Mesodermal cell (in vitro differentiated cells): ENCODE results near the gene NBAS.

ENCODE experiments used
- H3K27ac ChIP-seq: 2 replicates; pipeline ENCODE4 v1.7.0; 2013; ENCODE audit warnings: mild to moderate bottlenecking, low read depth, low read length, moderate library complexity; ENCODE audit not compliant: severe bottlenecking
- H3K36me3 ChIP-seq: 2 replicates; pipeline ENCODE4 v1.7.1; 2013; ENCODE audit warnings: mild to moderate bottlenecking, low read length, moderate library complexity; ENCODE audit not compliant: control insufficient read depth, insufficient read depth
- H3K4me1 ChIP-seq: one replicate; pipeline ENCODE4 v1.7.1; 2013; ENCODE audit warnings: mild to moderate bottlenecking, low read length; ENCODE audit not compliant: insufficient read depth, control insufficient read depth, poor library complexity, severe bottlenecking
- H3K4me3 ChIP-seq: 2 replicates; pipeline ENCODE4 v1.7.0; 2013; ENCODE audit warnings: low read length, control low read depth, mild to moderate bottlenecking; ENCODE audit not compliant: insufficient read depth, poor library complexity, severe bottlenecking; ENCODE audit errors: extremely low read depth
- H3K9me3 ChIP-seq: 2 replicates; pipeline ENCODE4 v1.7.1; 2013; ENCODE audit warnings: mild to moderate bottlenecking, low read length, moderate library complexity; ENCODE audit not compliant: control insufficient read depth
- WGBS, 2 experiments: methylation state at CpG; one replicate each; pipeline ENCODE4 v1.1.5; 2013; ENCODE audit warnings: missing lambda C conversion rate in 2 of 2; ENCODE audit not compliant: insufficient coverage in 2 of 2; 5-methylcytosine and 5-hydroxymethylcytosine counted together

NBAS gene

GRCh38 chr2:15119722-15120175 lies 441.4 kb downstream of the NBAS start:
- WGBS, 2 experiments, result 46 to 75% methylated on average over 3 of the region's 4 CpGs
- H3K27ac ChIP-seq, result no peak overlapping the region
- no peaks in the 10 kb centered on the region for H3K36me3 ChIP-seq
- H3K4me1 ChIP-seq, result peaks cover 10% of the 10 kb centered on the region
- no peaks in the 10 kb centered on the region for H3K9me3 ChIP-seq
- H3K4me3 ChIP-seq, result no peak overlapping the region

- Histone ChIP-seq H3K36me3 (no peaks in the 10 kb centered on the region), H3K27ac (no peak overlapping the region), H3K4me1 (peaks cover 5% of the 10 kb centered on the region), H3K9me3 (peaks cover 8% of the 10 kb centered on the region), H3K4me3 (no peak overlapping the region)
- 85 to 94% methylated on average over 3 to 4 of the region's 4 CpGs for WGBS, 2 experiments
Measured at GRCh38 chr2:15117409-15118050, 443.6 kb downstream of the NBAS start.
